ENCODE measurements around the gene MYO15A. TPM values are rescaled to one million over a fixed set of nuclear protein-coding genes. Genes with fewer than 3 reads are reported as not detected.

MYO15A gene
- total RNA-seq, 1 experiment from 2014 or later: 2.8 TPM

DNA sequence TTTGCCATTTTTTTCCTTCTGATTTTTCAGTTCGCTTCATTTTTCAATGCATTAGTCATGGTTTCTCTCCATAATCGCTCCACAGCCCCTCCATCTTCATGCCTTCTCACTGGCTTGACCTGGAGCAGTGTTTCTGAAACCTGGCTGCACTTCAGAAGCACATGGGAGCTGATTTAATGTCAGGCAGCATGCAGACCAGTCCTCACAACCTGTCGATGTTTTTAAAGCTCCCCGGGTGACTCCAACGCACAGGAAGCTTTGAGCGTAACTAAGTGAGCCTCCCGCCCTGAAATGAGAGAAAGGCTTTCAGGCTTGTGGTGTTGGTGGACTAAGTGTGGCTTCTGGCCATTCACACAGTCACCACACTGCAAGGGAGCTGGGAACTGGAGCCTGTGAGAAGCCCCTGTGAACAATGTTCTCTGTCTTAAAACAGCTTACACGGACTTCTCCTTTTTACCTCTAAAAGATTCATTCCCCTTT, 37.7 kb upstream of the MYO15A start (continued):
- TF ChIP-seq EZH2phosphoT487 (IDR thresholded peaks at IDR 0.05; ENCODE audit: borderline replicate concordance) (no peak), EGR1 (IDR thresholded peaks at IDR 0.05; ENCODE audit: low read depth) (no peak), POLR2AphosphoS5 (IDR thresholded peaks at IDR 0.05; ENCODE audit: low read depth, low read length) (no peak), ZNF274 (IDR thresholded peaks at IDR 0.05; ENCODE audit: low read depth, low read length) (no peak)
- TF ChIP-seq, protein P1, sequence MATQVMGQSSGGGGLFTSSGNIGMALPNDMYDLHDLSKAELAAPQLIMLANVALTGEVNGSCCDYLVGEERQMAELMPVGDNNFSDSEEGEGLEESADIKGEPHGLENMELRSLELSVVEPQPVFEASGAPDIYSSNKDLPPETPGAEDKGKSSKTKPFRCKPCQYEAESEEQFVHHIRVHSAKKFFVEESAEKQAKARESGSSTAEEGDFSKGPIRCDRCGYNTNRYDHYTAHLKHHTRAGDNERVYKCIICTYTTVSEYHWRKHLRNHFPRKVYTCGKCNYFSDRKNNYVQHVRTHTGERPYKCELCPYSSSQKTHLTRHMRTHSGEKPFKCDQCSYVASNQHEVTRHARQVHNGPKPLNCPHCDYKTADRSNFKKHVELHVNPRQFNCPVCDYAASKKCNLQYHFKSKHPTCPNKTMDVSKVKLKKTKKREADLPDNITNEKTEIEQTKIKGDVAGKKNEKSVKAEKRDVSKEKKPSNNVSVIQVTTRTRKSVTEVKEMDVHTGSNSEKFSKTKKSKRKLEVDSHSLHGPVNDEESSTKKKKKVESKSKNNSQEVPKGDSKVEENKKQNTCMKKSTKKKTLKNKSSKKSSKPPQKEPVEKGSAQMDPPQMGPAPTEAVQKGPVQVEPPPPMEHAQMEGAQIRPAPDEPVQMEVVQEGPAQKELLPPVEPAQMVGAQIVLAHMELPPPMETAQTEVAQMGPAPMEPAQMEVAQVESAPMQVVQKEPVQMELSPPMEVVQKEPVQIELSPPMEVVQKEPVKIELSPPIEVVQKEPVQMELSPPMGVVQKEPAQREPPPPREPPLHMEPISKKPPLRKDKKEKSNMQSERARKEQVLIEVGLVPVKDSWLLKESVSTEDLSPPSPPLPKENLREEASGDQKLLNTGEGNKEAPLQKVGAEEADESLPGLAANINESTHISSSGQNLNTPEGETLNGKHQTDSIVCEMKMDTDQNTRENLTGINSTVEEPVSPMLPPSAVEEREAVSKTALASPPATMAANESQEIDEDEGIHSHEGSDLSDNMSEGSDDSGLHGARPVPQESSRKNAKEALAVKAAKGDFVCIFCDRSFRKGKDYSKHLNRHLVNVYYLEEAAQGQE (IDR thresholded peaks at IDR 0.05; ENCODE audit: low read depth): no peak
- TF ChIP-seq, protein P2, sequence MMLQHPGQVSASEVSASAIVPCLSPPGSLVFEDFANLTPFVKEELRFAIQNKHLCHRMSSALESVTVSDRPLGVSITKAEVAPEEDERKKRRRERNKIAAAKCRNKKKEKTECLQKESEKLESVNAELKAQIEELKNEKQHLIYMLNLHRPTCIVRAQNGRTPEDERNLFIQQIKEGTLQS (IDR thresholded peaks at IDR 0.05): no peak

DNA sequence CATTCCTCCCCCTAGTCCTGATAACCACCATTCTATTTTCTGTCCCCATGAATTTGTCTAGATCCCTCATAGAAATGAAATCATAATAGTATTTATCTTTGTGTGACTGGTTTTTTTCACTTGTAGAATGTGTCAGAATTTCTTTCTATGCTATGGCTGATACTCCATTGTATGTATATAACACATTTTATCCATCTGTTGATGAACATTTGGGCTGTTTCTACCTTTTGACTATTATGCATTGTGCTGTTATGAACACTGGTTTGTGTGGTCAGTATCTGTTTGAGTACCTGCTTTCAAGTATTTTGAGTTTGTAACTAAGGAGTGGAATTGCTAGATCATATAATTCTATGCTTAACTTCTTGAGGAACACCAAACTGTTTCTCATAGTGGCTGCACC, 36.8 kb upstream of the MYO15A start:
- BruUV-seq (replicated peaks): no TSS peak

More for the DNA sequence above, 36.8 kb upstream of the MYO15A start:
- ChIA-PET CTCF (no interaction called here), POLR2A (no interaction called here), RAD21 (ENCODE audit: low non-redundant PET in 1 of 2, low total read pairs in 2 of 2, uncharacterized antibody in 2 of 2, unreplicated experiment in 2 of 2) (no interaction called here)
- intact Hi-C loops (cut with micrococcal nuclease): no loop called here
- no peaks in the 10 kb centered on the region for H4K20me1 ChIP-seq (ENCODE audit: insufficient read depth)
- no peak overlapping the region for H3K27ac ChIP-seq (ENCODE audit: low read depth, low read length)
- no peaks in the 10 kb centered on the region for H3K36me3 ChIP-seq (ENCODE audit: control insufficient read depth in 1 of 2, insufficient read depth in 2 of 2, low read length in 2 of 2)
- no peaks in the 10 kb centered on the region for H3K9me3 ChIP-seq (ENCODE audit: control insufficient read depth in 1 of 2, insufficient read depth in 1 of 2, low read depth in 1 of 2, low read length in 2 of 2)
- H3K4me1 ChIP-seq (ENCODE audit: control insufficient read depth in 1 of 2, insufficient read depth in 2 of 2, low read length in 2 of 2): peaks cover 8 to 13% of the 10 kb centered on the region in 2 experiments
- no peak overlapping the region for H2AFZ ChIP-seq (ENCODE audit: low read depth, low read length, poor library complexity, severe bottlenecking)
- H3K4me3 ChIP-seq (replicated peaks in 1 of 2; ENCODE audit: low read depth in 1 of 2, low read length in 2 of 2): no peak overlapping the region
- no peak overlapping the region for H3K4me2 ChIP-seq (ENCODE audit: low read length)
- ATAC-seq (no peak), DNase-seq (ENCODE audit: low read depth, low spot score) (no peak)
- H3K9ac ChIP-seq (ENCODE audit: low read length): no peak overlapping the region
- no peaks in the 10 kb centered on the region for H3K27me3 ChIP-seq (ENCODE audit: insufficient read depth, low read length)
- TF ChIP-seq FOSL1 (IDR thresholded peaks at IDR 0.05; ENCODE audit: low read depth): no peak
- TF ChIP-seq ZNF274 (IDR thresholded peaks at IDR 0.05; ENCODE audit: low read depth, low read length): no peak
- TF ChIP-seq, protein P3, sequence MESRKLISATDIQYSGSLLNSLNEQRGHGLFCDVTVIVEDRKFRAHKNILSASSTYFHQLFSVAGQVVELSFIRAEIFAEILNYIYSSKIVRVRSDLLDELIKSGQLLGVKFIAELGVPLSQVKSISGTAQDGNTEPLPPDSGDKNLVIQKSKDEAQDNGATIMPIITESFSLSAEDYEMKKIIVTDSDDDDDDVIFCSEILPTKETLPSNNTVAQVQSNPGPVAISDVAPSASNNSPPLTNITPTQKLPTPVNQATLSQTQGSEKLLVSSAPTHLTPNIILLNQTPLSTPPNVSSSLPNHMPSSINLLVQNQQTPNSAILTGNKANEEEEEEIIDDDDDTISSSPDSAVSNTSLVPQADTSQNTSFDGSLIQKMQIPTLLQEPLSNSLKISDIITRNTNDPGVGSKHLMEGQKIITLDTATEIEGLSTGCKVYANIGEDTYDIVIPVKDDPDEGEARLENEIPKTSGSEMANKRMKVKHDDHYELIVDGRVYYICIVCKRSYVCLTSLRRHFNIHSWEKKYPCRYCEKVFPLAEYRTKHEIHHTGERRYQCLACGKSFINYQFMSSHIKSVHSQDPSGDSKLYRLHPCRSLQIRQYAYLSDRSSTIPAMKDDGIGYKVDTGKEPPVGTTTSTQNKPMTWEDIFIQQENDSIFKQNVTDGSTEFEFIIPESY (IDR thresholded peaks at IDR 0.05; ENCODE audit: extremely low read depth, insufficient replicate concordance, low read length): no peak
- TF ChIP-seq CBX3 (IDR thresholded peaks at IDR 0.05; ENCODE audit: low read depth): no peak
- TF ChIP-seq, protein P4, sequence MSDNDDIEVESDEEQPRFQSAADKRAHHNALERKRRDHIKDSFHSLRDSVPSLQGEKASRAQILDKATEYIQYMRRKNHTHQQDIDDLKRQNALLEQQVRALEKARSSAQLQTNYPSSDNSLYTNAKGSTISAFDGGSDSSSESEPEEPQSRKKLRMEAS (IDR thresholded peaks at IDR 0.05): no peak
- no peak for TF ChIP-seq ZFX (IDR thresholded peaks at IDR 0.05)
- H3K79me2 ChIP-seq (ENCODE audit: insufficient read depth, low read length): no peaks in the 10 kb centered on the region
- no peaks in the 10 kb centered on the region for H3K9me2 ChIP-seq (ENCODE audit: insufficient read depth)

Measured in HCT116 (cell line).